Upper lobe of left lung (tissue), 6 donors: Measurements from ENCODE around the gene ADCY5. TPM values are rescaled to one million over a fixed set of nuclear protein-coding genes. Genes with fewer than 3 reads are reported as not detected.

Experiments used
- ATAC-seq, 2 donors: fragments of 200-7000 bp; cut with Tn5 transposase; one replicate each; pipeline ENCODE4 v1.9.1; 2022; ENCODE audit warnings: mild to moderate bottlenecking in 2 of 2, moderate library complexity in 2 of 2; ENCODE audit not compliant: low FRiP score in 2 of 2
- DNase-seq, 2 donors: peaks; one replicate each; pipeline ENCODE4 v3.0.0-alpha.2; 2019 to 2020
- H3K27ac ChIP-seq, 4 donors: fragments of 200-600 bp; sonication (generic); one replicate each; pipeline ENCODE4 v1.5.1; 2016 to 2019
- H3K27me3 ChIP-seq, 4 donors: fragments of 200-600 bp; sonication (generic); one replicate each; pipeline ENCODE4 v1.5.1; 2017 to 2019
- H3K36me3 ChIP-seq, 4 donors: fragments of 200-600 bp; sonication (generic); one replicate each; pipeline ENCODE4 v1.5.1; 2016 to 2019
- H3K4me1 ChIP-seq, 4 donors: fragments of 200-600 bp; sonication (generic); one replicate each; pipeline ENCODE4 v1.5.1; 2018 to 2019
- H3K4me3 ChIP-seq, 4 donors: fragments of 200-600 bp; sonication (generic); one replicate each; pipeline ENCODE4 v1.5.1; 2017 to 2019; ENCODE audit warnings: mild to moderate bottlenecking in 2 of 4, moderate library complexity in 1 of 4
- H3K9me3 ChIP-seq, 4 donors: fragments of 200-600 bp; sonication (generic); one replicate each; pipeline ENCODE4 v1.5.1; 2018 to 2019
- EP300 ChIP-seq, 4 donors: sonication (generic); formaldehyde crosslinking; IDR thresholded peaks; one replicate each; pipeline ENCODE4 v1.5.1; 2017; ENCODE audit warnings: antibody characterized with exemption in 4 of 4, control low read depth in 2 of 4
- POLR2A ChIP-seq, 4 donors: fragments of 450-650 bp; IDR thresholded peaks; one replicate each; pipeline ENCODE4 v1.5.1; 2016 to 2017; ENCODE audit warnings: antibody characterized with exemption in 4 of 4, mild to moderate bottlenecking in 2 of 4
- POLR2AphosphoS5 ChIP-seq, 2 donors: sonication (generic); formaldehyde crosslinking; IDR thresholded peaks; one replicate each; pipeline ENCODE4 v1.5.1; 2017; ENCODE audit warnings: antibody characterized with exemption in 2 of 2
- WGBS, 2 donors: methylation state at CpG; one replicate each; pipeline ENCODE4 v1.1.5; 2017 to 2018; 5-methylcytosine and 5-hydroxymethylcytosine counted together
- total RNA-seq, 6 donors: library from RNA; depleted of rRNA in 4 of 6; stranded (reverse); fragments of >200 nt in 4 of 6; gene quantifications; one replicate each; pipeline versions ENCODE4 v1.1.0 to v1.2.1, GENCODE V29; 2016 to 2021
- TF ChIP-seq, protein P1 (sequence below), 6 experiments: fragments of 450-650 bp in 4 of 6; fragments of 200-600 bp in 2 of 6; sonication (generic) in 2 of 6; IDR thresholded peaks; one replicate each; pipeline ENCODE4 v1.5.1; 2016 to 2019; ENCODE audit warnings: antibody characterized with exemption in 6 of 6
- donor health status: DM: no; HTN: no; CAD: no; lungs with moderate emphysema.
- donor health status: DM: no; HTN: yes; CAD: no; lungs with severe emphysema.

The ADCY5 gene
- total RNA-seq, 6 donors from 2014 or later: 2.1 to 23.0 (median 3.2) TPM

DNA sequence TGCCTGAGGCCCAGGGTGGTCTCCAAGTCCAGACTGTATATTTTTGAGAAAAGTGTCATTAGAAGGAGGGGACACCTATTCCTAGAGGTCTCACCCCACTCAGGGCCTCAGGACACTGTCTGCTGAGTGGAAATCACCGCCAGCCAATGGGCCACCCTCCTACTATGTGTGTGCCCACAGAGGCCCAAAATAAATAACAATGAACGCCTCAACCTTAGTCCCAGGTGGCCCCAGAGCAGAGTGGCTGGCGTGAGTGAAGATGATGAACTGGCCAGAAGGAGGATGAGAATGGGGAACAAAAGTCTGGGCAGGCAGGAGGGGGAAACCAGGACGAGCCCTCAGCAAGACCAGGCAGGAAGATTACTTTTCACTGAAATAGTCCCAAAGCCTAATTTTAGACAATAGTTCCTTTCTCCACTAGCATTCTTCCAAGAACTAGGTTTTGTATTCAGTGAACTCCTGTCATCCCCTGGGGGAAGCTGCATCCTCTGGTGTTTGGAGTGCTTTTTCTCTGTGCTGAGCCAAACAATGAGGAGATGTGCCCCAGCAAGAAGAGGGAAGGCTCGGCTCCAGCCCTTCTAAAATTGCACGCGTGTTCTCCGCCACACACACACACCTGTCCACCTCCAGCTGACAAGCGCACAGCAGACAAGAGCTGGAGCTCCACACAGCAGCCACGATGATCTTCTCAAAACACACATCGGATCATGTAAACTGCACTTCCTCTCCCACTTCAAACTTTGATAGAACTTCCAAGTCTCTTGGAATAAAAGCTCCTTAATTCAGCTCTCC, 72.2 kb downstream of the ADCY5 start:
- ATAC-seq (no peak), DNase-seq (no peak)
- WGBS, 2 donors: 64 to 69% methylated on average over 11 of the region's 11 CpGs
- no peaks in the 10 kb centered on the region for H3K9me3 ChIP-seq
- H3K27ac ChIP-seq: no peak overlapping the region
- no peaks in the 10 kb centered on the region for H3K27me3 ChIP-seq
- no peak for TF ChIP-seq POLR2AphosphoS5 (IDR thresholded peaks at IDR 0.05)
- TF ChIP-seq EP300 (IDR thresholded peaks at IDR 0.05): no peak
- TF ChIP-seq, protein P1, sequence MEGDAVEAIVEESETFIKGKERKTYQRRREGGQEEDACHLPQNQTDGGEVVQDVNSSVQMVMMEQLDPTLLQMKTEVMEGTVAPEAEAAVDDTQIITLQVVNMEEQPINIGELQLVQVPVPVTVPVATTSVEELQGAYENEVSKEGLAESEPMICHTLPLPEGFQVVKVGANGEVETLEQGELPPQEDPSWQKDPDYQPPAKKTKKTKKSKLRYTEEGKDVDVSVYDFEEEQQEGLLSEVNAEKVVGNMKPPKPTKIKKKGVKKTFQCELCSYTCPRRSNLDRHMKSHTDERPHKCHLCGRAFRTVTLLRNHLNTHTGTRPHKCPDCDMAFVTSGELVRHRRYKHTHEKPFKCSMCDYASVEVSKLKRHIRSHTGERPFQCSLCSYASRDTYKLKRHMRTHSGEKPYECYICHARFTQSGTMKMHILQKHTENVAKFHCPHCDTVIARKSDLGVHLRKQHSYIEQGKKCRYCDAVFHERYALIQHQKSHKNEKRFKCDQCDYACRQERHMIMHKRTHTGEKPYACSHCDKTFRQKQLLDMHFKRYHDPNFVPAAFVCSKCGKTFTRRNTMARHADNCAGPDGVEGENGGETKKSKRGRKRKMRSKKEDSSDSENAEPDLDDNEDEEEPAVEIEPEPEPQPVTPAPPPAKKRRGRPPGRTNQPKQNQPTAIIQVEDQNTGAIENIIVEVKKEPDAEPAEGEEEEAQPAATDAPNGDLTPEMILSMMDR (IDR thresholded peaks at IDR 0.05): no peak
- no peak for TF ChIP-seq POLR2A (IDR thresholded peaks at IDR 0.05)
- no peak overlapping the region for H3K4me3 ChIP-seq
- H3K4me1 ChIP-seq: peaks cover 0 to 9% (median 1%) of the 10 kb centered on the region in 4 donors
- H3K36me3 ChIP-seq: no peaks in the 10 kb centered on the region

DNA sequence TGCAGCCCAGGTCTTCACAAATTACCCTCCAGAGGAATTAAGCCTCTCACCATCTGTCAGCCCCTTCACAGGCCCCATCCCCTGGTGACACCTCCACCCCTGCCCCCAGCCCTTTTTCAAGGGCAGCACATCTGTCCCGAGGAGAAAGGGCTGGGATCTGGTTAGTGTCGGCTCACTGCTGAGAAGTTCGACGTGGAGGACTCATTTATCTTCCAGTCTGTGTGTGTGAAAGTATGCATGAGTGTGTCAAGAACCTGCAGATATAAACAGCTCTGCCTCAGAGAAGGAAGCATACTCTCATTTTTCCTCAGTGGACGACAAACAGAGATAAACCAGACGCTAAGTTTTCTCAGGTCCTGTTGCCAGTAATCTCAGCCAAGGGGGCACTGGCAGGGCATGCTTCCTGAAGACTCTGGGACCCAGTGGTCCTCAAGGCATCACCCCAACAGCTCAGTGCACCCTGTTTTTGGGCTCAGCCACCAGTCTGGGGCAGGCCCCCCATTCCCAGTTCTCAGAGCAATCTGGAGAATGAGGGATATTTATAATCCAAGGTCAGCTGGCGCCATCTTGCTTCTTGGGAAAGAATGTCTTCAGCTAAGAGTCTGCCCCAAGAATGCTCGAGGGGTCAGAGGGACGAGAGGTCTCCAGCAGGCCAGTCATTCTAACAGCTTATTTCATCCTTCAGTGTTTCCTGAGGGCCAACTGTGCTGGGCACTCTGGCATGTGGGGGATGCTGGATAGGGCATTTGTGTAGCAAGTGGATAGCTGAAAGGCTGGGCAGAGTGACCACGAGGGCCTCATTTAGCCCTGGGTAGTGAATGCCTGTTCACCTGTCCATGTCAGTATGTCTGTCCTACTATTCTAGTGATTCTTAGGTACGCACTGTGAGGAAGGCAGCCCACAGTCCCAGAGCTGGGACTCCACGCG, 73.6 kb downstream of the ADCY5 start:
- Histone ChIP-seq H3K4me1 (peaks cover 0 to 9% (median 1%) of the 10 kb centered on the region in 4 donors), H3K36me3 (no peaks in the 10 kb centered on the region), H3K9me3 (no peaks in the 10 kb centered on the region), H3K4me3 (no peak overlapping the region), H3K27me3 (no peaks in the 10 kb centered on the region), H3K27ac (no peak overlapping the region)
- 54 to 59% methylated on average over 9 to 13 of the region's 13 CpGs for WGBS, 2 donors
- TF ChIP-seq EP300 (IDR thresholded peaks at IDR 0.05) (no peak), POLR2A (IDR thresholded peaks at IDR 0.05) (no peak), POLR2AphosphoS5 (IDR thresholded peaks at IDR 0.05) (no peak)
- TF ChIP-seq, protein P1 (IDR thresholded peaks at IDR 0.05): no peak
- no peak for DNase-seq
- no peak for ATAC-seq

DNA sequence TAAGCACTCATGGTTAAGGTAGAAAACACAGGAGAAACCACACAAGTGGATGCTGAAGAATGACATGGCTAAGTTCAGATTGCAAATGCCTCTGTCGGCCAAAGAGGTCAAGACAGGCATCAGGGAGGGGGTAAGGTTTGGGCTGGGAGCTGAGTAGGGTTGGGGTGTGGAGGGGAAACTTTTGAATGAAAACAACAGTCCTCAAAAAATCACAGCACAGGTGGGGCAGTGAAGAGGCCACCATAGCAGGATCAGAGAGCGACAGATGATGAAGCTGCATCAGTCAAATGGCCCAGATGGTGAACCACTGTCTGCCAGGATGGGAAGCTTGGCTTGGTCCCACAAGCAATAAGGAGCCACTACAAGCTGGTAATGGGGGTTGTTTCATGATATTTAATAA, 74.9 kb downstream of the ADCY5 start:
- Histone ChIP-seq H3K27ac (no peak overlapping the region), H3K36me3 (no peaks in the 10 kb centered on the region), H3K9me3 (no peaks in the 10 kb centered on the region), H3K4me3 (no peak overlapping the region), H3K27me3 (no peaks in the 10 kb centered on the region), H3K4me1 (peaks cover 0 to 9% (median 1%) of the 10 kb centered on the region in 4 donors)
- ATAC-seq (no peak), DNase-seq (no peak)
- 55 to 69% methylated on average over 2 of the region's 2 CpGs for WGBS, 2 donors
- TF ChIP-seq POLR2A (IDR thresholded peaks at IDR 0.05): no peak
- no peak for TF ChIP-seq POLR2AphosphoS5 (IDR thresholded peaks at IDR 0.05)
- TF ChIP-seq EP300 (IDR thresholded peaks at IDR 0.05): no peak
- TF ChIP-seq, protein P1 (IDR thresholded peaks at IDR 0.05): no peak

DNA sequence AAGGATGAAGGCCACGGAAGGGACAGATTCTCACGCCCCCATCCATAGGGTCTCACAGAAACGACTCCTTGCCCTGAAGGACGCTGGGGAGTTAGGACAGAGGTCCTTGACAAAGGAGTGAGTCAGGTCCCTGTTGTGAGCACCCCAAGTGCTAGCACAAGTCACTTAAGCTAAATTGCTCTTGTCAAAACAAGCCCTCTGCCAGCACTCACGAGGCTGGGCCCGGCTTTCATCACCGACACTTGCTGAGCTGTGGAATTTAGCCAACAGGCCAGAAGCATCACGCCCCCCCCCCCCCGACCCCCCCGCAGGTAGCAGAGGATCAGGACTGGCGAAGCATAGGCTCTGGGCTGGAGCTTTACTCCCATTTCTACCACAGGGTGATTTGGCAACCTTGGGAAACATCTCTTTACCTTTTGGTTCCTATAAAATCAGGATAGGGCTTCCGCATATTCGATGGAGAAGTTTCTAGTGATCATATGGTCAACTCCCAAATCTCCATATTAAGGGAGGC, 75.4 kb downstream of the ADCY5 start:
- Histone ChIP-seq H3K9me3 (no peaks in the 10 kb centered on the region), H3K36me3 (no peaks in the 10 kb centered on the region), H3K4me1 (peaks cover 0 to 9% (median 1%) of the 10 kb centered on the region in 4 donors), H3K27ac (no peak overlapping the region), H3K27me3 (no peaks in the 10 kb centered on the region), H3K4me3 (no peak overlapping the region)
- DNase-seq: no peak
- ATAC-seq: no peak
- no peak for TF ChIP-seq POLR2AphosphoS5 (IDR thresholded peaks at IDR 0.05)
- TF ChIP-seq, protein P1 (IDR thresholded peaks at IDR 0.05): no peak
- TF ChIP-seq POLR2A (IDR thresholded peaks at IDR 0.05): no peak
- no peak for TF ChIP-seq EP300 (IDR thresholded peaks at IDR 0.05)
- 34 to 47% methylated on average over 9 to 12 of the region's 13 CpGs for WGBS, 2 donors
